Activated CD8-positive, alpha-beta T cell treated with anti-CD3 and anti-CD28 coated beads for 36 hours (primary cell): ENCODE data around the gene CC2D2A. TPM values are rescaled to one million over a fixed set of nuclear protein-coding genes. Genes with fewer than 3 reads are reported as not detected.
"Not testable (repeated sequence)": the region's sequence is repeated elsewhere in the genome, so short reads cannot be mapped to it uniquely, and the experiment has no call there.

Experiments
- ATAC-seq: fragments of 200-7000 bp; cut with Tn5 transposase; one replicate; pipeline ENCODE4 v1.10.0; 2021; ENCODE audit warnings: mild to moderate bottlenecking, moderate library complexity
- CTCF ChIA-PET: fragments of 350-600 bp; sonication (Branson Sonifier 250); formaldehyde crosslinking; loops from one replicate; lab custom pipeline; 2021; ENCODE audit warnings: antibody characterized with exemption; lab: Charles Lee
- POLR2A ChIA-PET: fragments of 350-600 bp; sonication (Branson Sonifier 250); formaldehyde crosslinking; loops from one replicate; lab custom pipeline; 2021; ENCODE audit warnings: antibody characterized with exemption; lab: Charles Lee
- DNase-seq: peaks from one replicate; pipeline ENCODE4 v3.0.0-alpha.2; 2020
- H3K27ac Mint-ChIP-seq: one replicate; pipeline ENCODE4 v1.8.0; 2021; ENCODE audit warnings: mild to moderate bottlenecking, mixed read lengths
- H3K27me3 Mint-ChIP-seq: one replicate; pipeline ENCODE4 v1.8.0; 2021; ENCODE audit warnings: mixed read lengths
- H3K36me3 Mint-ChIP-seq: one replicate; pipeline ENCODE4 v1.8.0; 2021; ENCODE audit warnings: low read depth, mixed read lengths
- H3K4me1 Mint-ChIP-seq: one replicate; pipeline ENCODE4 v1.8.0; 2021; ENCODE audit warnings: low read depth, mixed read lengths
- H3K4me3 Mint-ChIP-seq: one replicate; pipeline ENCODE4 v1.8.0; 2021; ENCODE audit warnings: mild to moderate bottlenecking, moderate library complexity, mixed read lengths
- H3K9me3 Mint-ChIP-seq: one replicate; pipeline ENCODE4 v1.8.0; 2021; ENCODE audit warnings: mixed read lengths
- intact Hi-C: fragments of 100-400 bp; cut with micrococcal nuclease; formaldehyde crosslinking; loops from one replicate; pipeline ENCODE4 v1.10.0; 2022
- total RNA-seq, 2 experiments: library from RNA; stranded (reverse); gene quantifications; one replicate each; pipeline ENCODE4 v1.2.3, GENCODE V29; 2021
- TF ChIP-seq, protein P1 (sequence below): fragments of 200-600 bp; IDR thresholded peaks from one replicate; pipeline ENCODE4 v1.8.0; 2022; ENCODE audit warnings: antibody characterized with exemption, mild to moderate bottlenecking

The CC2D2A gene
- total RNA-seq, 2 experiments from 2014 or later = not detected

DNA sequence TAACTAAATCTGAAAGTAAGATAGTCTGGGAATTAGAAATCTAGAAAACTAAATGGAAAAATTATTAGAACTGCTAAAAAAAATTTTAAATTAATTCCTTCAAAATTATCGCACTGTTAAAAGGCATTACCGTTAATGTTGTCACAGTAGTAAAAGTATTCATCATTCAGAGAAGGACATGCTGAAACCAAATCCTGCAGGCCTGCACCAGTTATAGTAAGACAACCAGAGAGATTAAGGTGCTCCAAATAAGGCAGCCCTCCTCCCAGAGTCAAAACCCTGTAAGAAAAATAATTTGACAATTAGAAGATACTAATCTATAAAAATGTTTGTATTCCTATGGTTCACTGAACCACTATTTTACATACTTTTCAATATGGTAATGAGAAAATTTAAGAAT lies 142.5 kb downstream of the CC2D2A start:
- ATAC-seq = no peak
- DNase-seq = no peak
- no peaks in the 10 kb centered on the region for H3K9me3 Mint-ChIP-seq
- H3K36me3 Mint-ChIP-seq = peaks cover 30% of the 10 kb centered on the region
- H3K4me1 Mint-ChIP-seq = peaks cover 12% of the 10 kb centered on the region
- POLR2A ChIA-PET = no interaction called here
- H3K4me3 Mint-ChIP-seq = no peak overlapping the region
- intact Hi-C loops = no loop called here
- TF ChIP-seq, protein P1, sequence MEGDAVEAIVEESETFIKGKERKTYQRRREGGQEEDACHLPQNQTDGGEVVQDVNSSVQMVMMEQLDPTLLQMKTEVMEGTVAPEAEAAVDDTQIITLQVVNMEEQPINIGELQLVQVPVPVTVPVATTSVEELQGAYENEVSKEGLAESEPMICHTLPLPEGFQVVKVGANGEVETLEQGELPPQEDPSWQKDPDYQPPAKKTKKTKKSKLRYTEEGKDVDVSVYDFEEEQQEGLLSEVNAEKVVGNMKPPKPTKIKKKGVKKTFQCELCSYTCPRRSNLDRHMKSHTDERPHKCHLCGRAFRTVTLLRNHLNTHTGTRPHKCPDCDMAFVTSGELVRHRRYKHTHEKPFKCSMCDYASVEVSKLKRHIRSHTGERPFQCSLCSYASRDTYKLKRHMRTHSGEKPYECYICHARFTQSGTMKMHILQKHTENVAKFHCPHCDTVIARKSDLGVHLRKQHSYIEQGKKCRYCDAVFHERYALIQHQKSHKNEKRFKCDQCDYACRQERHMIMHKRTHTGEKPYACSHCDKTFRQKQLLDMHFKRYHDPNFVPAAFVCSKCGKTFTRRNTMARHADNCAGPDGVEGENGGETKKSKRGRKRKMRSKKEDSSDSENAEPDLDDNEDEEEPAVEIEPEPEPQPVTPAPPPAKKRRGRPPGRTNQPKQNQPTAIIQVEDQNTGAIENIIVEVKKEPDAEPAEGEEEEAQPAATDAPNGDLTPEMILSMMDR = no peak
- no peaks in the 10 kb centered on the region for H3K27me3 Mint-ChIP-seq
- CTCF ChIA-PET = no interaction called here
- no peak overlapping the region for H3K27ac Mint-ChIP-seq

DNA sequence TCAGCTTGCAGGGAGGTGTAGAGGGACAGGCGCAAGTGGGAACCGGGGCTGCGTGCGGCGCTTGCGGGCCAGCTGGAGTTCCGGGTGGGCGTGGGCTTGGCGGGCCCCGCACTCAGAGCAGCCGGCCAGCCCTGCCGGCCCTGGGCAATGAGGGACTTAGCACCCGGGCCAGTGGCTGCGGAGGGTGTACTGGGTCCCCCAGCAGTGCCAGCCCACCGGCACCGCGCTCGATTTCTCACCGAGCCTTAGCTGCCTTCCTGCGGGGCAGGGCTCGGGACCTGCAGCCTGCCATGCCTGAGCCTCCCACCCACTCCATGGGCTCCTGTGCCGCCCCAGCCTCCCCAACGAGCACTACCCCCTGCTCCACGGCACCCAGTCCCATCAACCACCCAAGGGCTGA lies 145.2 kb downstream of the CC2D2A start:
- H3K27ac Mint-ChIP-seq, intact Hi-C loops, H3K4me3 Mint-ChIP-seq, ATAC-seq, DNase-seq, POLR2A ChIA-PET, CTCF ChIA-PET, H3K27me3 Mint-ChIP-seq: not testable (repeated sequence)
- Mint-ChIP-seq H3K4me1 (peaks cover 12% of the 10 kb centered on the region), H3K36me3 (peaks cover 48% of the 10 kb centered on the region), H3K9me3 (peaks cover 14% of the 10 kb centered on the region)

DNA sequence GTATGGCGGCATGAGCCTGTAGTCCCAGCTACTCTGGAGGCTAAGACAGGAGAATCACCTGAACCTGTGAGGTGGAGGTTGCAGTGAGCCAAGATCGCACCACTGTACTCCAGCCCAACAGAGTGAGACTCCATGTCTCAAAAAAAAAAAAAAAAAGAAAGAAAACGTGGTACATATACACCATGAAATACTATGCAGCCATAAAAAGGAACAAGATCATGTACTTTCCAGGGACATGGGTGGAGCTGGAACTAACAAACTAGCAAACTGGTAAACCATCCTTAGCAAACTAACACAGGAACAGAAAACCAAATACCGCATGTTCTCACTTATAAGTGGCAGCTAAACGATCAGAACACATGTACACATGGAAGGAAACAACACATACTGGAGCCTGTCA lies 147.7 kb downstream of the CC2D2A start:
- DNase-seq, ATAC-seq, POLR2A ChIA-PET, H3K27me3 Mint-ChIP-seq, intact Hi-C loops, H3K27ac Mint-ChIP-seq, H3K4me3 Mint-ChIP-seq: not testable (repeated sequence)
- Mint-ChIP-seq H3K4me1 (peaks cover 23% of the 10 kb centered on the region), H3K36me3 (peaks cover 61% of the 10 kb centered on the region), H3K9me3 (peaks cover 26% of the 10 kb centered on the region)
- CTCF ChIA-PET = interaction anchor here (0.7 kb wide), 1 partner anchor 186 kb away, joined by 3 read pairs; no protein-coding TSS in a partner anchor

DNA sequence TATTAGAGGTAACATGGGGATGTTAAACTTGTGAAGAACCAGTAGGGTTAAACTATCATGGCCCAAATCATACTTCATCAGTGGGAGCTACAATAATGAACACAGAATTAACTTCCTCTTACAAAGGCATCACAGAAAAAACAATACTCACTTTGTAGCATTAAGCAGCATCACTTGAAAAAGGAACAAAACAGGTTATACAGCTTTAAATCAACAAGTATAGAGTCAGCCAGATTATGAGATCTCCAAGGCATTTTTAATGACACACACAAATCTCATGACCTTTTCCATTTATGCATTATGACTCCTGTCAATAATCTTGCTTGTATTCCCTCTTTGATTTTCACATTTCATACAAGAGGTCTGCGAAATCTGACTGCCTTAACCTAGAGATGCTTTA lies 167.1 kb downstream of the CC2D2A start:
- ATAC-seq (no peak), DNase-seq (no peak)
- peaks cover 5% of the 10 kb centered on the region for H3K4me1 Mint-ChIP-seq
- peaks cover 3% of the 10 kb centered on the region for H3K9me3 Mint-ChIP-seq
- TF ChIP-seq, protein P1 = no peak
- peaks cover 35% of the 10 kb centered on the region for H3K36me3 Mint-ChIP-seq
- CTCF ChIA-PET = interaction anchor here (0.6 kb wide), 1 partner anchor 1983 kb away, joined by 3 read pairs; no protein-coding TSS in a partner anchor
- intact Hi-C loops = no loop called here
- no peak overlapping the region for H3K4me3 Mint-ChIP-seq
- no peak overlapping the region for H3K27ac Mint-ChIP-seq
- POLR2A ChIA-PET = no interaction called here
- H3K27me3 Mint-ChIP-seq = no peaks in the 10 kb centered on the region

DNA sequence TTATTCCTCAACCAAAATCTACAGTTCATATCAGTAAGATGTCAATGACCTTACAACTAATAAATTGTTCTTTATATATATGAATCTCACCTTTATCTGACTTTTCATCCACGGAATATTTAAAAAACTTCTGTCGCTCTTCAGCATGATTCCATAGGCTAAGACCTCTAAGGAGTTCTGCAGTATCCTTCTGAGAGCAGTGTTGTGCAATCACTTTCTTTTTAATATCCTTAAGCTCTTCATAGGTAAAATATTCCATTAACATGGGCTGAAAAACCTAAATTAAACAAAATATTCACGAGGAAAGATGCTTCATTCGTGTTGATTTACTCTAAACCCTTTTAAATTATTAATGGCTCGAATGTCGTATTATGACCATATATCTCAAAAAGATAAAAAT lies 168.7 kb downstream of the CC2D2A start:
- ChIA-PET CTCF (interaction anchor here (0.8 to 0.9 kb wide), 2 partner anchors 9 to 11 kb away, joined by 3 read pairs; no protein-coding TSS in a partner anchor), POLR2A (no interaction called here)
- no peak overlapping the region for H3K4me3 Mint-ChIP-seq
- ATAC-seq (no peak), DNase-seq (no peak)
- H3K27me3 Mint-ChIP-seq = no peaks in the 10 kb centered on the region
- H3K4me1 Mint-ChIP-seq = peaks cover 7% of the 10 kb centered on the region
- TF ChIP-seq, protein P1 = no peak
- H3K9me3 Mint-ChIP-seq = no peaks in the 10 kb centered on the region
- intact Hi-C loops = no loop called here
- no peak overlapping the region for H3K27ac Mint-ChIP-seq
- peaks cover 25% of the 10 kb centered on the region for H3K36me3 Mint-ChIP-seq

DNA sequence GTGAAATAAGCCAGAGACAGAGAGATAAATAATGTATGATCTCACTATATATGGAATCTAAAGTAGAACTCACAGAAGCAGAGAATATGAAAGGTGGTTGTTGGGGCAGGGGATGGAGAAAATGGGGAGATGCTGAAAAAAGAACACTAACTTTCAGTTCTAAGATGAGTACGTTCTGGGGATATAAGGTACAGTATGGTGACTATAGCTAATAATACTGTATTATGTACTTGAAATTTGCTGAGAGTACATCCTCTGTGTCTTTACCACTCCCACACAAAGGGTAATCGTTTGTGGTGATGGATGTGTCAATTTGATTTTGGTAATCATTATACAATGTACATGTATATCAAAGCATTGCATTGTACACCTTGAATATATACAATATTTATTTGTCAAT lies 178.9 kb downstream of the CC2D2A start:
- POLR2A ChIA-PET = interaction anchor here (0.6 kb wide), 1 partner anchor 9 kb away, joined by 5 read pairs; no protein-coding TSS in a partner anchor
- TF ChIP-seq, protein P1 = no peak
- no peaks in the 10 kb centered on the region for H3K27me3 Mint-ChIP-seq
- peak; percentile 22 for ATAC-seq
- peak overlapping the region; percentile 6 for H3K27ac Mint-ChIP-seq
- no peak for DNase-seq
- H3K9me3 Mint-ChIP-seq = no peaks in the 10 kb centered on the region
- peaks cover 63% of the 10 kb centered on the region for H3K4me1 Mint-ChIP-seq
- intact Hi-C loops = no loop called here
- CTCF ChIA-PET = no interaction called here
- H3K4me3 Mint-ChIP-seq = no peak overlapping the region
- no peaks in the 10 kb centered on the region for H3K36me3 Mint-ChIP-seq
